ENCODE data around the gene NAV1.
A peak's percentile ranks its signal among the peaks of the same experiment; 100 is the strongest.
"Not testable (repeated sequence)": the region's sequence is repeated elsewhere in the genome, so short reads cannot be mapped to it uniquely, and the experiment has no call there.

NAV1 gene

DNA sequence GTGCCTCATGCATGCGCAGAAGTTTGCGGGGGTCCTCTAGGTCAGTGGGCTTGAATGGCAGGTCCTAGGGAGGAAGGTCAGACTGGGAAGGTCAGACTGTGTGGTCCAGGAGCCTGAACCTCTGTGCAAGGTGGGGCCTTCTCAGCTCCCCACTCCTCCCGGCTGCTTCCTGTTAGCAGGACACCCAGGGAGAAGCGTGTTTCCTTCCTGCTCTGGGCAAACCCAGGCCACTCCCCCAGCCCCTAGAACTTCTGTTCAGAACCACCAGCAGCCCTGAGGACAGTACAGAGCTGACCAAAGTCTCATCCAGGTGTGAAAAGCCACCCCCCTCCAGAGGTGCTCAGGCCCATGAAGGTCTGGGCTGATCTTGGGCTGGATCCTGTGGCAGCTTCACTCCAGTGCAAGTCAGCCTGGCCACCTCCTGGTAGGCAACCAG lies 29.9 kb downstream of the NAV1 start:
- H3K27ac Mint-ChIP-seq: no peak overlapping the region
- no peaks in the 10 kb centered on the region for H3K36me3 Mint-ChIP-seq
- H3K4me3 Mint-ChIP-seq: no peak overlapping the region
- no peaks in the 10 kb centered on the region for H3K9me3 Mint-ChIP-seq
- no peaks in the 10 kb centered on the region for H3K27me3 Mint-ChIP-seq
- no peak for ATAC-seq
- no peaks in the 10 kb centered on the region for H3K4me1 Mint-ChIP-seq

DNA sequence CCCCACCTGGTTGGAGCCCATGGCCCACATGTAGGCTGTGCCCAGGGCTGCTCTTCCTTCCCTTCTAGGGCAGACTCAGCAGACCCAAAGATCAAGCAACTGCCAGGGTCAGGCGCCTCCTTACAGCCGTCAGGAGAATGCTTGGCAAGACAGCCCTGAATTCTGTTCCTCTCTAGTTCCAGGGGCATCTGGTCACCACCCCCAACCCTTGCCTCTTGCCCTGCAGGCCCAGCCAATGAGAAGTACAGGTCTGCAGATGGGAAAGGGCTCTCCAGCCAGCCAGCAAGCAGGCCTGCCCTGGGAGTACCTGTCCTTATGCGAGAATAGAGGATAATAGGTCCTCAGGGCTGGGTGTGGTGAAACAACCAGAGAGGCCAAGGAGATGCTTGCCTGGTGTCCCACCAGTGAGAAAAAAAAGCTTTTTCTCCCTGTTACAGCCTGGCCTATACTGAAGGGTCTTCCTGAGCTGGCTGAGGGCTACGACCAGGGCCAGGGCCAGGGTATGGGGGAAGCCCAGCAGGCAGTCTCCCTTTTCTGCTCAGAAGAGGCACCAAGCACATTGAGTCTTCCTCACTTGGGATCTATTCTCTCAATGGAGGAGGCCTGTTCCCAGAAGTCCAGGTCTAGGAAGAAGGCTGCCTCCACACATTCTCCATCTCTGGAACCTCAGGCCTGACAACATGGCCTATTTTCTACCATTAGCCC lies 31.4 kb downstream of the NAV1 start:
- Mint-ChIP-seq H3K4me1 (no peaks in the 10 kb centered on the region), H3K27ac (no peak overlapping the region), H3K9me3 (no peaks in the 10 kb centered on the region), H3K4me3 (no peak overlapping the region), H3K36me3 (no peaks in the 10 kb centered on the region), H3K27me3 (no peaks in the 10 kb centered on the region)
- no peak for ATAC-seq

DNA sequence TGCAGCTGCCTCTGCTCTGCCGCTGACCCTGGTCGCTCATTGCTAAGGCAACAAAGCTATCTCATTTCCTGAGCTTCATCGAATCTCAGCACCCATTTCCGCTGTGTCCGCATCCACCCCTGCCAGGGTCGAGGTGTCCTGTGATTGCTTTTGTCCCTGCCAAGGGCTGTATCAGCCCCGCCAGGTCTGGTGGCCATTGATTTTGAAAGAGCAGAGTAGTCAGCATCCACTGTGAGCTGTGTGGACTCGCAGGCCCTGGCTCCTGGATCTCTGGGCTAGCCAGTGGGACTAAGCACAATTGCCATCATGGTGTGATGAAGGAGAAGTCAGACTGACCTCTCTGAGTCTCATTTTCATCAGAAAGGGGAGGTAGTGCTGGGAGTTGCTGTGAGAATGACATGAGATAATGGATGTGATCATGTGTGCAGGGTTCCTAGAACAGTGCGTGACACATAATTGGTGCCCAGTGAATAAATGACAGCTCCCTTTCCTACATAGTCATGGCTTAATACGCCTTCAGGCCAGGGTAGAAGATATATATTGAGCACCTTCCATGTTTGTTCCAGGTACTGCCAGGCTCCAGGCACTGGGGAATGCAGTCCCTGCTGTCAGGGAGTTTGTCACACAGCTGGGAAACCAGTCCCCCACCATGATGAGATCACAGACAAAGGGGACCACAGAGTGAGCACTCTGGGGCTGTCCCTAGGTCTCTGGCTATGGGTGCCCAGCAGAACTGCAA lies 32.1 kb downstream of the NAV1 start:
- no peaks in the 10 kb centered on the region for H3K9me3 Mint-ChIP-seq
- no peaks in the 10 kb centered on the region for H3K36me3 Mint-ChIP-seq
- no peak overlapping the region for H3K27ac Mint-ChIP-seq
- no peak overlapping the region for H3K4me3 Mint-ChIP-seq
- H3K27me3 Mint-ChIP-seq: no peaks in the 10 kb centered on the region
- no peaks in the 10 kb centered on the region for H3K4me1 Mint-ChIP-seq
- ATAC-seq: peak; percentile 17

DNA sequence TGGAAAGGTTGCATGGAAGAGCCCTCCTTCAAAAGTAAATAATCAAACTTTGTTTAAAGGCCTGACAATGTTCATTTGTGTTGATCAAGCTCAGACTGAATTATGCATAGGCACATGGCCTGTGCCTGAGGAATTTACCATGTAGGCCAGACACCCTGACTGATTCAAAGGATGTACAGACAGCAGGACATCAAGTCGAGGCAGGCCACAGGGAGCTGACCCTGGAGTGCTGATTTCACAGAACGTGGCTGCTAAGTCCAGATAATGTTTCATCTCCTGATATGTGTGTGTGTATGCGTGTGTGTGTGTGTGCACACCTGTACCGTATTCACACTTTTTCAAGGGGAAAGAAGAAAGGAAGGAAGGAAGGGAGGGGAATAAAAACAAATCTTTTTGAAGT lies 34.1 kb downstream of the NAV1 start:
- Mint-ChIP-seq H3K36me3 (peaks cover 6% of the 10 kb centered on the region), H3K4me1 (no peaks in the 10 kb centered on the region), H3K9me3 (peaks cover 5% of the 10 kb centered on the region), H3K27me3 (peaks cover 6% of the 10 kb centered on the region), H3K27ac (no peak overlapping the region), H3K4me3 (no peak overlapping the region)
- ATAC-seq: no peak

DNA sequence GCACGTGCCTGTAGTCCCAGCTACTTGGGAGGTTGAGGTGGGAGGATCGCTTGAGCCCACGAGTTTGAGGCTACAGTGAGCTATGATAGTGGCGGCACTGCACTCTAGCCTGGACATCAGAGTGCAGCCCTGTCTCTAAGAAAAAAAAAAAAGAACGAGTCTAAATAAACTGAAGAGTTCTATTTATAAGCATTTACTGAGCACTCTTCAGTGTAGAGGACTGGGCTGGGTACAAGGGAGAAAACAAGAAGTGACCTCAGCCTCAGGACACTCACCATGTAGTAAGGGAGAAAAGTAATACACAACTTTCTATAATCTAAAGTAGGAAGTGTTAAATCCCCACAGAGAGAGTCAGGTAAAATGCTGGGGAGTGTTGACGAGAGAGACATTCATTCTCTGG lies 35.0 kb downstream of the NAV1 start:
- Mint-ChIP-seq H3K4me3 (no peak overlapping the region), H3K4me1 (no peaks in the 10 kb centered on the region), H3K9me3 (peaks cover 8% of the 10 kb centered on the region), H3K36me3 (peaks cover 10% of the 10 kb centered on the region), H3K27me3 (peaks cover 11% of the 10 kb centered on the region), H3K27ac (no peak overlapping the region)
- no peak for ATAC-seq

DNA sequence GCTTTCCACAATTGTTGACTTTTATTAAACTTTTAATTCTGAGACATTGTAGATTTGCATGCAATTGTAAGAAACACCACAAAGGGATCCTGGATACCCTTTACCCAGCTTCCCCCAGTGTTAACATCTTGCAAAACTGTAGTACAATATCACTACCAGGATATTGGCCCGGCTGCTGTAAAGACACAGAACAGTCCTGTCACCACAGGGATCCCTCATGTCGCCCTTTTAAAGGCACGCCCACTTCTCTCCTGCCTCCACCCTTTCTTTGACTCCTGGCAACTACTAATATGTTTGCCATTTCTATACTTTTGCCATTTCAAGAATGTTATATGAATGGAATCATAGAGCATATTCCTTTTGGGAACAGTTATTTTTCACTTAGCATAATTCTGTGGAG lies 37.0 kb downstream of the NAV1 start:
- Mint-ChIP-seq H3K4me3 (no peak overlapping the region), H3K9me3 (peaks cover 8% of the 10 kb centered on the region), H3K36me3 (peaks cover 10% of the 10 kb centered on the region), H3K27ac (no peak overlapping the region), H3K27me3 (peaks cover 11% of the 10 kb centered on the region), H3K4me1 (no peaks in the 10 kb centered on the region)
- no peak for ATAC-seq

DNA sequence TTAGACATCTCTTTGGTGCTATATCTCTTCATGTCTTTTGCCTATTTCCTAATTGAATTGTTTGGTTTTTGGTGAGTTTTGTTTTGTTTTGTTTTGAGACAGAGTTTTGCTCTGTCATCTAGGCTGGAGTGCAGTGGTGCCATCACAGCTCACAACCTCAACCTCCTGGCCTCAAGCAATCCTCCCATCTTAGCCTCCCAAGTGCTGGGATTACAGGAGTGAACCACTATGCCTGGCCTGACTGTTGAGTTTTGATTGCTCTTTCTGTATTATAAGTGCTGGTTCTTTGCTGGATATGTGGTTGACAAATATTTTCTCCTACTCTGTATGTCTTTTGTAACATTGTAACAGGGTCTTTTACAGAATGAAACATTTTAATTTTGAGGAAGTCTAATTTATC lies 38.0 kb downstream of the NAV1 start:
- Mint-ChIP-seq H3K4me1 (no peaks in the 10 kb centered on the region), H3K9me3 (peaks cover 8% of the 10 kb centered on the region), H3K27ac (no peak overlapping the region), H3K36me3 (peaks cover 10% of the 10 kb centered on the region), H3K4me3 (no peak overlapping the region), H3K27me3 (peaks cover 13% of the 10 kb centered on the region)
- ATAC-seq: no peak

DNA sequence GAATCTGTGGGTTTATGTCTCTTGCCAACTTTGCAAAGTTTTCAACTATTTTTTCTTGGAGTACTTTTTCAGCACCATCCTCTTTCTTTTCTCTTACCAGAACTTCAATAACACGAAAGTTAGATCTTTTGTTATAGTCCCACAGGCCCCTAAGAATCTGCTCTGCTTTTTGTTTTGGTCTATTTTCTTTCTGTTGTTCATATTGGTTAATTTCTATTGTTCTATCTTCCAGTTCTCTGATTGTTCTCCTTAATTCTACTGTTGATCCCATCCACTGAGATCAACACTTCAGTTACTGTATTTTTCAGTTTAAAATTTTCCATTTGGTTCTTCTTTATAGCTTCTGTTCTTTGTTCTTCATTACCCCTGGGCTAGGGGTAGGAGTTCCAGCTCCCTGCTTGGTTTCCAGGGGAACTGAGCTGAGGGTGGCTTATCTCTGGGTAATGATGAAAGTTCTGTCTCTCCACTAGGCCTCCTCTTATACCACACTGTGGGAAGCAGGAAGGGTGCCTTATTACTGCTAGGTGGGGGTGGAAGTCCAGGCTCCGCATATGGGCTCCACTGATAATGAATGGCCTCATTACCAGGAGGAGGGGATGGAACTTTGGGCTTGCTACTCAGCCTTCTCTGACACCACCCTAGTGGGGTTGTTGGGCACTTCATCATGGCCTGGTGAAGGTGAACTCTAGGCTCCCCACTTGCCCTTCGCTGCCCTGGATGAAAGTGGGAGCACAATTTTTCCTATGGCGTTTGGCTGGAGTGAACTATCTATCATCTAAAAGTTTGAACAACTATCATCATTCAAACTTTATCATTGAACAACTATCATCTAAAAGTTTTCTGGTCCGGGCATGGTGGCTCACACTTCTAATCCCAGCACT lies 39.3 kb downstream of the NAV1 start:
- H3K27ac Mint-ChIP-seq: no peak overlapping the region
- H3K4me3 Mint-ChIP-seq: no peak overlapping the region
- H3K4me1 Mint-ChIP-seq: no peaks in the 10 kb centered on the region
- ATAC-seq: no peak
- peaks cover 10% of the 10 kb centered on the region for H3K36me3 Mint-ChIP-seq
- peaks cover 8% of the 10 kb centered on the region for H3K9me3 Mint-ChIP-seq
- H3K27me3 Mint-ChIP-seq: peaks cover 19% of the 10 kb centered on the region

DNA sequence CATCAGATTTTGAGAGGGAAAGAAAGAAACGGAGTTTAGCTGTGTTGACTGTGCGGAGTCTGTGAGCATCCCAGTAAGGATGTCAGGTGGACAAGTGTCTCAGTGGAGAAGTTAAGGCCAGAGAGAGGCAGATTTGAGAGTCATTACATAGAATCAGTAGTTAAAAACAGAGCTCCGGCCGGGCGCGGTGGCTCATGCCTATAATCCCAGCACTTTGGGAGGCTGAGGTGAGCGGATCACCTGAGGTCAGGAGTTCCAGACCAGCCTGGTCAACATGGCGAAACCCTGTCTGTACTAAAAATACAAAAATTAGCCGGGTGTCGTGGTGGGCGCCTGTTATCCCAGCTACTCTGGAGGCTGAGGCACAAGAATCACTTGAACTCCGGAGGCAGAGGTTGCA lies 42.4 kb downstream of the NAV1 start:
- ATAC-seq, H3K4me1 Mint-ChIP-seq: not testable (repeated sequence)

DNA sequence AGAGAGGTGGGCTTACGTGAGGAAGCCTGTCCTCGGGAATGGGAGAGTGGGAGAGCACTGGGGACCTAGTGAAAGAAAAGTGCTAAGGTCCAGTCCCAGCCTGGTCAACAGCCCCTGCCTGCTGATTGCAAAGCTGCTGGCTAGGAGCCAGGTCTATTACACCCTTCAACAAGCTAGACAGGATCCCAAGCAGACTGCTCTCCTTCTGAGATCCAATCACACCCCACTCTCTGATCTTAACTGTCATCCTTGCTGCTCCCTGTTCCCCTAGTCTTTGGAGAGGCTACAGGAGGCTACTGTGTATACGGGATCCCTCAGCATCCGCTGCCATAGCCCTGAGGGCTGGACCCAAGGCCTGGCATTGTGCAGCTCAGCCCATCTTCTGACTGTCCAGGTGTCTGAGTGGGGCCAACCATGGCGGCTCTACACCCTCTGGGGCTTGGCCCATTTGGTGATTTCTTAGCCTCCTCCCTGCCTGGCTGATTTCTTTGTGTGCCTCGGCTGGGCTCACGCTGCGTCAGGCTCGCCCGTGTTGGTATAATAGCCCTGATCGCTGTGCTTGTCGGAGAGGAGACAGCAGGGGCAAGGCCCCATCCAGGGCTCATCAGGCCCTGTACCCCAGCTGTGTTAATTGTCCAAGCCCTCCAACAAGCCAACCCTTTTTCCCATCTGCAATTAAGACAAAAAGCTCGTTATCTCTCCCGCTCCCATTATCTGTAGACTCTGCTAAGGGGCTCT lies 43.9 kb downstream of the NAV1 start:
- Mint-ChIP-seq H3K27me3 (peaks cover 31% of the 10 kb centered on the region), H3K9me3 (peaks cover 8% of the 10 kb centered on the region), H3K4me3 (no peak overlapping the region), H3K4me1 (no peaks in the 10 kb centered on the region), H3K36me3 (peaks cover 5% of the 10 kb centered on the region), H3K27ac (no peak overlapping the region)
- ATAC-seq: no peak

More for the DNA sequence above, 42.4 kb downstream of the NAV1 start:
- not testable (repeated sequence) for H3K4me3 Mint-ChIP-seq, H3K9me3 Mint-ChIP-seq, H3K27ac Mint-ChIP-seq, H3K36me3 Mint-ChIP-seq
- peaks cover 34% of the 10 kb centered on the region for H3K27me3 Mint-ChIP-seq

DNA sequence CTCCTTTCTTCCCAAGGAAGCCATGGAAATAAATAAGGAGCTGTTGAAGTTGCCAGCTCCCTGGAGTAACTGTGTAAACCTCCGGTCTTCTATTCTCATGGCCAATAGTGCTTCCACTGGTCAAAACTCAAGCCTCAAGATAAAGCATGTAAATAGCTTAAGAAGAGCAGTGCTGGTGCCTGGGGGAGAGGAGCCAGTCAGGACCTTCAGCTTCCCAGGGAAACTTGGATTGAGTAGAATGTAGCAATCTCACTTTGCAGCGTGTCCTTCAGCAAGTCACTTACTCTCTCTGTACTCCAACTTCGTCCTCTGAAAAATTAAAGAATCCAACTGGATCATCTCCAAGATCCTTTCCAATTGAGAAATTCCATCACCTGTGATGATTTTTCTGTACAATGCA lies 44.7 kb downstream of the NAV1 start:
- no peaks in the 10 kb centered on the region for H3K36me3 Mint-ChIP-seq
- peaks cover 24% of the 10 kb centered on the region for H3K27me3 Mint-ChIP-seq
- no peak overlapping the region for H3K27ac Mint-ChIP-seq

DNA sequence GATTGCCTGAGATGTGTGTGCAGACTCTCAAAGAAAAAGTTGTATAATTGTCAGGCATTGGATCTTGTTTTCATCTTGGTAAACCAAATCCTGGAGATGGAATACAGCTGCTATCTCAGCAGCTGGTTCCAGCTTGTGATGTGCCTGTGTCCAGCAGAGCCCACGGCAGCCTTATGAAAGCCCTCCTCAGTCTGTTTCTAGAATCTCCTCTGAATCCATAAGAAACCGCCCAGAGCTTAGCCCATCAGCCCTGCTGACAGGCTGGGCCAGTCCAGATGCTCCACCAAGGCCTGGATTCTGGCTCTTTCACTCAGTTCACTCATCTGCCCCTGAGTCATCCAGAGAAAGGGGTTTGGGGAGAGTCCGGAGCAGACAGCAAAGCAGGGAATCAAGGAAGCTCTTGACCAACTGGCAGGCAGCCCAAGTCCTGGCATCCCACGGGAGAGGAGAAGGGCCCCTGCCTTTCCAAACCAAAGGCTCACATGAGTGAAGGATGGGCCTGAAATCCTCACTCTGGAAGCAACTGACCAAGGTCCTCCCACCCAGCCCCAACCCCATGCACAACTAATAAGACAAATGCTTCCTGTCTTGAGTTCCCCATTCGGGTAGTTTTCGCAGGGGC lies 45.7 kb downstream of the NAV1 start:
- H3K9me3 Mint-ChIP-seq: peaks cover 3% of the 10 kb centered on the region
- no peaks in the 10 kb centered on the region for H3K36me3 Mint-ChIP-seq
- H3K27ac Mint-ChIP-seq: no peak overlapping the region
- no peak for ATAC-seq
- H3K27me3 Mint-ChIP-seq: peaks cover 24% of the 10 kb centered on the region
- no peaks in the 10 kb centered on the region for H3K4me1 Mint-ChIP-seq
- no peak overlapping the region for H3K4me3 Mint-ChIP-seq

More for the DNA sequence above, 44.7 kb downstream of the NAV1 start:
- ATAC-seq: no peak
- H3K9me3 Mint-ChIP-seq: peaks cover 3% of the 10 kb centered on the region
- H3K4me1 Mint-ChIP-seq: no peaks in the 10 kb centered on the region
- H3K4me3 Mint-ChIP-seq: no peak overlapping the region

DNA sequence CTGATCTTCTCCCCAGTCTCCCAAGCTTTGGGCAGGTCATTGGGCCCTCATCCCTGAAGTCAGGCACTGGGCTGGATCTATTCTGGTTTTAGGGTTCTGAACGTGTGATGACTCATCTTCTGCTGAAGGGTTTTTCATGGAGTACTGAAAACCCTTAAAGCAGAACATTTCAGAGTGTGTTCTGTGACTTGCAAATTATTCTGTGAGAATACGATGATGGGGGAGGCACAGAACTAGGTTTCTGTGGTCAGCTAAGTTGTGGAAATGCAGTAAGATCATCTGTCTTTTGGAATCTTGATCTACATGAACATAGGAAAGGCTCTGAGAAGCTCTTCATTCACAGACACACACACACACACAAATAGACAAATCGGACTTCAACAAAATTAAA lies 46.2 kb downstream of the NAV1 start:
- Mint-ChIP-seq H3K36me3 (no peaks in the 10 kb centered on the region), H3K4me3 (no peak overlapping the region), H3K27ac (no peak overlapping the region), H3K9me3 (peaks cover 3% of the 10 kb centered on the region), H3K27me3 (peaks cover 24% of the 10 kb centered on the region), H3K4me1 (no peaks in the 10 kb centered on the region)
- no peak for ATAC-seq

DNA sequence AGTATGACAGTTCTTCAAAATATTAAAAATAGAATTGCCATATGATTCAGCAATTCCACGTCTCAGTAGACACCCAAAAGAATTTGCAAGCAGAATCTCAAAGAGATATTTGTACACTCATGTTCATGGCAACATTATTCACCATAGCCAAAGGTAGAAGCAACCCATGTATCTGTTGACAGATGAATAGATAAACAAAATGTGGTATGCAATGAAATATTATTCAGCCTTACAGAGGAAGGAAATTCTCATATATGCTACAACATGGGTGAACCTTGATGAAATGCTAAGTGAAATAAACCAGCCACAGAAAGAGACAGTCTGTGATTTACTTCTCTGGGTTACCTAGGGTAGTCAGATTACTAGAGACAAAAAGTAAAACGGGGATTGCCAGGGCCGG lies 47.0 kb downstream of the NAV1 start:
- peaks cover 24% of the 10 kb centered on the region for H3K27me3 Mint-ChIP-seq
- no peaks in the 10 kb centered on the region for H3K4me1 Mint-ChIP-seq
- no peak overlapping the region for H3K4me3 Mint-ChIP-seq
- ATAC-seq: no peak
- H3K27ac Mint-ChIP-seq: no peak overlapping the region
- H3K9me3 Mint-ChIP-seq: peaks cover 3% of the 10 kb centered on the region
- no peaks in the 10 kb centered on the region for H3K36me3 Mint-ChIP-seq

Data from stimulated activated memory B cell treated with anti-CD40 and anti-IgM and Interleukin-4, amounts not matched to agents 10 μg/mL and 1 μg/mL and 100 μg/mL, for 72 hours (primary cell).